Activated naive CD8-positive, alpha-beta T cell treated with anti-CD3 and anti-CD28 coated beads for 36 hours (primary cell): ENCODE results near the gene CLEC7A. TPM values are rescaled to one million over a fixed set of nuclear protein-coding genes. Genes with fewer than 3 reads are reported as not detected.

ENCODE experiments used
- DNase-seq: peaks from one replicate; pipeline ENCODE4 v3.0.0; 2021
- H3K27ac Mint-ChIP-seq: one replicate; pipeline ENCODE4 v1.8.0; 2022; ENCODE audit warnings: mild to moderate bottlenecking, moderate library complexity, mixed read lengths
- H3K27me3 Mint-ChIP-seq: one replicate; pipeline ENCODE4 v1.8.0; 2022; ENCODE audit warnings: mild to moderate bottlenecking, mixed read lengths
- H3K36me3 Mint-ChIP-seq: one replicate; pipeline ENCODE4 v1.8.0; 2021; ENCODE audit warnings: mild to moderate bottlenecking, mixed read lengths
- H3K4me1 Mint-ChIP-seq: one replicate; pipeline ENCODE4 v1.8.0; 2021; ENCODE audit warnings: mixed read lengths
- H3K4me3 Mint-ChIP-seq: one replicate; pipeline ENCODE4 v1.8.0; 2022; ENCODE audit warnings: mild to moderate bottlenecking, moderate library complexity, mixed read lengths
- H3K9me3 Mint-ChIP-seq: one replicate; pipeline ENCODE4 v1.8.0; 2022; ENCODE audit warnings: mixed read lengths
- total RNA-seq, 2 experiments: library from RNA; stranded (reverse); gene quantifications; one replicate each; pipeline ENCODE4 v1.2.3, GENCODE V29; 2021

The CLEC7A gene
- total RNA-seq, 2 experiments from 2014 or later: not detected

DNA sequence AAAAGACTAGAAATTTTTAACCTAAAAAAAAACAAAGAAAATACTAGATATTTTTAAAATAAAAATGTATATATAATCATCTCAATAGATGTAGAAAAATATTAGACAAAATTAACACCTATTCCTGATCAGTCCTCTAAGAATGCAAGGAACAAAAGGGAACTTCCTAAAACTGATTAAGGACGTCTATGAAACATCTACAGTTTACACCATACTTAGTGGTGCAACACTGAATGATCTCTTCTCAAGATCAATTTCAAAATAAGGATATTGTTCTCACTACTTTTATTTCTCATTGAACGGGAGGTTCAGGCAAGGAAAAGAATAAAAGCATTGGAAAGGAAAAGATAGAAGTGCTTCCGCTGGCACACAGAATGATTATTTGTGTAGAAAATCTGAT, 26.0 kb upstream of the CLEC7A start:
- H3K36me3 Mint-ChIP-seq: no peaks in the 10 kb centered on the region
- H3K4me1 Mint-ChIP-seq: peaks cover 8% of the 10 kb centered on the region
- no peak overlapping the region for H3K27ac Mint-ChIP-seq
- no peak overlapping the region for H3K4me3 Mint-ChIP-seq
- H3K27me3 Mint-ChIP-seq: peaks cover 9% of the 10 kb centered on the region
- no peaks in the 10 kb centered on the region for H3K9me3 Mint-ChIP-seq
- DNase-seq: no peak

DNA sequence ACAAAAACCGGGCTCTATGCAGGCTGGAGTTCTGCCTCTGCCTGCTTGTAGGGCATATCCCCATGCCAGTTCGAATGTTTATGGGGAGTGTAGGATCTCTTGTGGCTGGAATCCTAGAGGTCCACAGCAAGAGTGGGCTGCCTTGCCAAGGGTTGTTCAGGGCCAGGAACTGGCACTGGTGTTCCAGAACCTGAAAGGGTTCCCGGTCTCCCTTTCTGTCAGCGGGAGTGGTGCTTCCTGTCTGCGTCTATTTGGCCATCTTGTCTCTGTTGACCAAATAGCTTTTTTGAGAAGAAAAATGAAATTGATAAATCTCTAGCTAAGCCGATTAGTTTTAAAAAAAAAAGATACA, 24.1 kb upstream of the CLEC7A start:
- H3K4me1 Mint-ChIP-seq: peaks cover 8% of the 10 kb centered on the region
- no peaks in the 10 kb centered on the region for H3K9me3 Mint-ChIP-seq
- H3K27me3 Mint-ChIP-seq: peaks cover 9% of the 10 kb centered on the region
- no peak for DNase-seq
- no peak overlapping the region for H3K27ac Mint-ChIP-seq
- no peaks in the 10 kb centered on the region for H3K36me3 Mint-ChIP-seq
- H3K4me3 Mint-ChIP-seq: peak overlapping the region; percentile 90

DNA sequence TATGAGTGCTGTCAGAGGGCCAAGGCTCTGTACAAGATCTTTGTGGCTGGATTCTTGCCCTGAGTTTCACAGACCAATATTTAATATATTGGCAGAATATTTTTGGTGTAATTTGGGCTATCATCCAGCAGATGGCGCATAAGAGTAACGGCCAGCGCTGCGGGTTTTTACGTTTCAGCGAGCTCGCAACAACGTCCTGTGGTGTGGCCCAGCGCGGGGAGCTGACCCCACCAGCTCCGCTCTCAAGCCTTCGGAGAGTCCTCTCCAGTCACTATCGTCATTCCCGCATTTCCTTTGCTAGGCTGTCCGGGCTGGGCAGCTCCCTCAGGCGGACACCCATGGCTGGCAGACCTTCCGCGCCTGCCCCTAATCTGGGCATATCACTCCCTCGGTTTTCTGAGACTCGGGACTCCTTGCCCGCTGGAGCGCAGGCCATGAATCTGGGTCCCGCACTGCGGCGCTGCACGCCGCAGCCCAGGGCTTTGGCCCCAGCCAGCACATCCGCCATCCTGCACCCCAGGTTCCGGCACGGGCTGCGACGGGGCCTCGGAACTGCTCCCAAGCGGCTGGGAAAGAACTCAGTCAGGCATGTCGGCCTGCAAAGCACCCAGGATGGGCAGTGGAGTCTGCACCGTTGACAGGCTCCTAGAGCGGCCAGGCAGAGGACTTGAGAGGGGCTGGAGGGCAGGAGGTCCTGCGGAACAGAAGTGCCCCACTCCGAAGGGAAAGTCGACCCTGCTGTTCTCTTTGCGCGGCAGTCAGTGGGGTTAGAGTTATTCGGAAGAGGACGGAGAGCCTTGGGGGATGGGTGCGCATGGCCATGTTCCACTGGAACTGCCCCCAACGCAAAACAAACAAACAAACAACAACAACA, 23.5 kb upstream of the CLEC7A start:
- Mint-ChIP-seq H3K4me3 (peak overlapping the region; percentile 90), H3K4me1 (peaks cover 5% of the 10 kb centered on the region), H3K36me3 (no peaks in the 10 kb centered on the region), H3K9me3 (no peaks in the 10 kb centered on the region), H3K27ac (no peak overlapping the region), H3K27me3 (peaks cover 9% of the 10 kb centered on the region)
- DNase-seq: peak; percentile 54

DNA sequence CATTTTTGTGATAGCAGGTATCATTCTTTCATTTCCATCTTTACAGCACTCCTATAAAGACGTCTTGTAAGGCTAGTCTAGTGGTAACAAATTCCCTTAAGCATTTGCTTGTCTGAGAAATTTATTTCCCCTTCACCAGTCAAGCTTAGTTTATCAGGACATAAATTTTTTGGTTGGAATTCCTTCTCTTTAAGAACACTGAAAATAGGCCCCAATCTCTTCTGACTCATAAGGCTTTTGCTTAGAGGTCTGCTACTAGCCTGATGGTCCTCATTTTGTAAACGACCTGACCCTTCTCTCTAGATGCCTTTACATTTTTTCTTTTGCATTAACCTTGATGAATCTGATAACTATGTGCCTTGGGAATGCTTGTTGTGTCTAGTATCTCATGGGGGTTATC, 21.6 kb upstream of the CLEC7A start:
- Mint-ChIP-seq H3K4me1 (peaks cover 9% of the 10 kb centered on the region), H3K9me3 (peaks cover 2% of the 10 kb centered on the region), H3K27ac (no peak overlapping the region), H3K27me3 (peaks cover 9% of the 10 kb centered on the region), H3K4me3 (no peak overlapping the region), H3K36me3 (no peaks in the 10 kb centered on the region)
- DNase-seq: no peak

DNA sequence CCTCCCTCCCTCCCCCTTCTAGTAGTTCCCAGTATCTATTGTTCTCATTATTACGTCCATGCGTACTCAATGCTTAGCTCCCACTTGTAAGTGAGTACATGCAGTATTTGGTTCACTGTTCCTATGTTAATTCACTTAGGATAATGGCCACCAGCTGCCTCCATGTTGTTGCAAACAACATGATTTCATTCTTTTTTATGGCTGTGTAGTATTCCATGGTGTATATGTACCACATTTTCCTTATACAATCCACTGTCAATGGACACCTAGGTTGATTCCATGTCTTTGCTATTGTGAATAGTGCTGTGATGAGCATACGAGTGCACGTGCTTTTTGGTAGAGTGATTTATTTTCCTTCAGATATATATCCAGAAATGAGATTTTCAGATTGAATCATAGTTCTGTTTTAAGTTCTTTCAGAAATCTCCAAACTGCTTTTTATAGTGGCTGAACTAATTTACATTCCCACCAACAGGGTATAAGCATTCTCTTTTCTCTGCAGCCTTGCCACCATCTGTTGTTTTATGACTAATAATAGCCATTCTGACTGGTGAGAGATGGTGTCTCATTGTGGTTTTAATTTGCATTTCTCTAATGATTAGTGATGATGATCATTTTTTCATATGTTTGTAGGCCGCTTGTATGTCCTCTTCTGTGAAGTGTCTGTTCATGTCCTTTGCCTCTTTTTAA, 17.9 kb upstream of the CLEC7A start:
- peaks cover 4% of the 10 kb centered on the region for H3K4me1 Mint-ChIP-seq

DNA sequence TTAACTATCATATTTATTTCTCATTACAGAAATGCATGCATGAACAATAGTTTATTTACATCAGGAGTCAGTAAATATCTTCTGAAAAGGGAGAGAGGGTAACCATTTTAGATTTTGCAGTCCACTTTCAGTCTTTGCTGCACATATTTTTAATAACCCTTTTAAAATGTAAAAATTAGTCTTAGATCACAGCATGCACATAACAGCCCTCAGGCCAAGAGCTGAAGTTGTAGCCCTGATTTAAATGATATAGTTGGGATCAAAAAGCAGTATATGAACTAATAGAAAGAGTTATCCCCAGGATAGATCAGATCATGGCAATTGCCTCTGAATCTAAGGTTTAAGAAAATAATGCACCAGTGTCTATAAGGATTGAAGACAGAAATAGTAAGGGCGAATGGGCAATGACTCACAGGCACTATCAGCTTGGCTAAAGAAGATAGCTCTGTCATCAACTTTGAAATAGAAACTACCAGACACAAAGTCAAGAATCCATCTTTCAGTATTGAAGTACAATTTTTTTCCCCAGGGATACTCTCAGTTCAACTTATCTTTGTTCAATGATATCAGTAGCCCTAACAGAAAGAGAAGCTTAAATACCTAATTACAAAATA, 13.1 kb upstream of the CLEC7A start:
- Mint-ChIP-seq H3K36me3 (no peaks in the 10 kb centered on the region), H3K27me3 (peaks cover 4% of the 10 kb centered on the region), H3K9me3 (peaks cover under 1% of the 10 kb centered on the region), H3K27ac (no peak overlapping the region), H3K4me1 (peaks cover 5% of the 10 kb centered on the region), H3K4me3 (no peak overlapping the region)
- no peak for DNase-seq

More for the DNA sequence above, 17.9 kb upstream of the CLEC7A start:
- Mint-ChIP-seq H3K4me3 (no peak overlapping the region), H3K27ac (no peak overlapping the region), H3K9me3 (peaks cover 2% of the 10 kb centered on the region), H3K27me3 (no peaks in the 10 kb centered on the region), H3K36me3 (no peaks in the 10 kb centered on the region)
- DNase-seq: no peak

DNA sequence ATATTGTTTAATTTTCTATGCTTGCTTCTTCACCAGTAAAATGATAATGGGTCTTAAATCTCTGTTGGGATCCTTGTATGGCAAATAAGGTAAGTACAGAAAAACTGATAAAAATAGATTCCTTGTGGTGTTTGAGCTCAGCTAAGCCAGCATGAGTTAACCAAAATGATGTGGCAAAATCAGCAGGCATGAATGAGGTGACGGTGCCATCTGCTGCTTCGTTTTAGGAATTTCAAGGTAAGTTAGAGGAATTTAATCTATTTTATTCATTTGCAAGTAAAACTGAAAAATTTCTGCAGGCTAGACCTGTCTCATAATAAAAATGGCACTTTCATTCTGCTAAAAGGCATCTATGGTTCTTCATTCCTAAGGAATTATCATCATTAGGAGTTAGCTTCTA, 10.0 kb upstream of the CLEC7A start:
- no peak overlapping the region for H3K27ac Mint-ChIP-seq

DNA sequence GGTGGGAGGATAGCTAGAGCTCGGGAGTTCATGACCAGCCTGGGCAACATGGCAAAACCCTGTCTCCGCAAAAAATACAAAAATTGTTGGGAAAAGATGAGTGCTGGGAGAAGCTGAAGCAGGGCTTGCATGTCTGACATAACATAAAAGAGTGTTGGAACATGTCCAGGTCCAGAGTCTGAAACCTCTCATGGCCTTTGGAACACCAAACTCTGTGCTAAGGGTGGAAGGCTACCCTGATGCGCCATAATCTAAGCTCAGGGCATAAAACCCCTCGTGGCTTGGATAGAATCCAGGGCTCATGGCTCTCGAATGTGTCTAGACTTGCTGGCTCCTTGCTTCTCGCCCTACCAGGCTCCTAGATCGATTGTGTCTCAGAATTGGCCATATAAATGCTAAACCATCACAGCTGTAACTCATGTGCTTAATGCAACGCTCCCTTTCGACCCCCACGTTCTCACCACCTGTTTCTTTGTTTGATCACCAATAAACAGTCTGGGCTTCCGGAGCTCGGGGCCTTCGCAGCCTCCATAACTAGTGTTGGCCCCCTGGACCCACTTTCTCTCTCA, 6.7 kb upstream of the CLEC7A start:
- H3K4me3 Mint-ChIP-seq: no peak overlapping the region
- peaks cover 2% of the 10 kb centered on the region for H3K4me1 Mint-ChIP-seq
- H3K27ac Mint-ChIP-seq: no peak overlapping the region
- H3K9me3 Mint-ChIP-seq: no peaks in the 10 kb centered on the region
- H3K27me3 Mint-ChIP-seq: peaks cover 10% of the 10 kb centered on the region
- no peaks in the 10 kb centered on the region for H3K36me3 Mint-ChIP-seq
- no peak for DNase-seq

More for the DNA sequence above, 10.0 kb upstream of the CLEC7A start:
- Mint-ChIP-seq H3K4me3 (no peak overlapping the region), H3K36me3 (no peaks in the 10 kb centered on the region), H3K4me1 (peaks cover 2% of the 10 kb centered on the region), H3K27me3 (peaks cover 7% of the 10 kb centered on the region), H3K9me3 (no peaks in the 10 kb centered on the region)
- peak; percentile 22 for DNase-seq

DNA sequence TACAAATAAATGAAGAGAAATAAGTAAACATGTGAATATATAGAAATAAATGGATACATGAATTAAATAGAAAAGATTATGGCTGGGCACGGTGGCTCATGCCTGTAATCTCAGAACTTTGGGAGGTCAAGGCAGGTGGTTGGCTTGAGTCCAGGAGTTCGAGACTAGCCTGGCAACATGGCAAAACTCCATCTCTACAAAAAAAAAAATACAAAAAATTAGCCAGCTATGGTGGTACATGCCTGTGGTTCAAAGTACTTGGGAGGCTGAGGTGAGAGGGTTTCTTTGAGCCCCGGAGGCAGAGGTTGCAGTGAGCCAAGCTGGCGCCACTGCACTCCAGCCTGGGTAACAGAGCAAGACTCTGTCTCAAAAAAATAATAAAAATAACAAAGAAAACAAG, 5.1 kb upstream of the CLEC7A start:
- no peaks in the 10 kb centered on the region for H3K9me3 Mint-ChIP-seq
- peaks cover 18% of the 10 kb centered on the region for H3K27me3 Mint-ChIP-seq
- DNase-seq: no peak
- no peaks in the 10 kb centered on the region for H3K36me3 Mint-ChIP-seq
- H3K27ac Mint-ChIP-seq: no peak overlapping the region
- peaks cover 11% of the 10 kb centered on the region for H3K4me1 Mint-ChIP-seq
- no peak overlapping the region for H3K4me3 Mint-ChIP-seq

DNA sequence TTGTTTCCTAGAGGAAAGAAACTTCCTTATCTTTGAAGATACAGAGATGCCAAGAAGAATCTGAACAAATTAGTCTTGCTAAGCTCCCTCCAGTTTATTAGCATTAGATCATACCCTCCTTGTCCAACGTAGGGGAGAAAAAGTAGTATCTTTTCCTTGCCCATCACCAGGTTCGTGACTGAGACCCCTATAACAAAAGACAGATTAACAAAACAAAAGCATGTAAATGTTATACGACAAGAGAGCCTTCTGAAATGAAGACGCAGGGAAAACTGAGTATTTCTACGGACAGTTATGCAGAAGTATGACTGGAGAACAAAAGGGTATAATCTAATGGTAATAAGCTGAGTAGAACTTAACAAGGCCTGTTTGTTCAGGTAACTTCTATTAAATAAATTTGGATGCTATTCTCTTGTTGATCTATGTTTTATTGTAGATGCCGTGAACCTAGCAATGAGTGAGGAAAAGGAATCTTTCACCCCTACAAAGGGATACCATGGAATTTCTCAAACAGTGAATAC, 2.9 kb upstream of the CLEC7A start:
- Mint-ChIP-seq H3K27ac (no peak overlapping the region), H3K4me1 (peaks cover 17% of the 10 kb centered on the region), H3K27me3 (peaks cover 20% of the 10 kb centered on the region), H3K9me3 (no peaks in the 10 kb centered on the region), H3K36me3 (no peaks in the 10 kb centered on the region), H3K4me3 (no peak overlapping the region)
- no peak for DNase-seq

DNA sequence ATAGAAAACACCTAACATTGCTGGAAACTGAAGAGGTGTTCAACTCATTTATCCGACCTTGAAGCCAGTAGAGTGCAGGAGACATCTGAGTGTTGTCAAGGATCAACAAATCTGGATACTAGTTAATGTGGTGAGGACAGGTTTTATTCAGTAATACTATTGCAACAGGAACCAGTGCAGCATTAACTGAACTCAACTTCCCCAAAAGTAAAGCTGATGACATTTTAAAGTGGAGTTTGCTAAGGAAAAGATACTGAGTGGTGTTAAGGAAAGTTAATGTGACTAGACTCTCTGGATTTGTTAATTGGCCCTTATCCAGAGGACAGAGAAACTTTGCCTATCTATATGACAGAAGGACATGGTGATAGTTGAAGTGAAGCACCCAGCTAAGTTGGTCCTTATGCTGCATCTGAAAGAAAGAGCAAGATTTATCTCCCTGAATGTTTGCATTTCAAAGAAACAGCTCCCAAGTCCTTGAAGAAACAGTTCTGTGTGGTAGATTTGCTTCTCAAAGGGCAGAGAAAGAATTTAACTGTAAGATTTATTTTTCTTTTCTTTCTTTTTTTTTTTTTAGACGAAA, 1.2 kb upstream of the CLEC7A start:
- H3K4me3 Mint-ChIP-seq: no peak overlapping the region
- peaks cover 24% of the 10 kb centered on the region for H3K27me3 Mint-ChIP-seq
- no peaks in the 10 kb centered on the region for H3K9me3 Mint-ChIP-seq
- no peak overlapping the region for H3K27ac Mint-ChIP-seq
- H3K4me1 Mint-ChIP-seq: peaks cover 17% of the 10 kb centered on the region
- no peaks in the 10 kb centered on the region for H3K36me3 Mint-ChIP-seq
- no peak for DNase-seq

DNA sequence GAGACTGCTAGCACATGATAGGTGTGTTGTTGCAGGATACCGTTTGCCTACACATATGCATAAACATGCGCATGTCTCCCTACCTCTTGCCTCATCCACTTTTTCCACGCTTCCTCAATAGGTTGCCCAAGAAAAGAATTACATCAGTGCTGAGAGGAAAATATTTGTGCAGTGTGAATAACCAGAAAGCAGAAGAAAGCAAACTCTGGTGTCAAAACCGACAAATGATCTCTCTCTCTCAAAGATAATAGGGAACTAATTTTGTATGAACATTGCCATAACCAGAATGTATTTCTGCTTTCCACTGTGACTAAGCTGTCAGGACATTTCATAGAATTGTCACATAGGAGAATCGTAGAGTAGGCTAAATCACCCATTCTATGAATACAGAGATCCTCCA, 1.3 kb downstream of the CLEC7A start:
- no peak overlapping the region for H3K27ac Mint-ChIP-seq
- no peaks in the 10 kb centered on the region for H3K9me3 Mint-ChIP-seq
- peaks cover 17% of the 10 kb centered on the region for H3K4me1 Mint-ChIP-seq
- peaks cover 27% of the 10 kb centered on the region for H3K27me3 Mint-ChIP-seq
- no peaks in the 10 kb centered on the region for H3K36me3 Mint-ChIP-seq
- no peak overlapping the region for H3K4me3 Mint-ChIP-seq
- DNase-seq: no peak

DNA sequence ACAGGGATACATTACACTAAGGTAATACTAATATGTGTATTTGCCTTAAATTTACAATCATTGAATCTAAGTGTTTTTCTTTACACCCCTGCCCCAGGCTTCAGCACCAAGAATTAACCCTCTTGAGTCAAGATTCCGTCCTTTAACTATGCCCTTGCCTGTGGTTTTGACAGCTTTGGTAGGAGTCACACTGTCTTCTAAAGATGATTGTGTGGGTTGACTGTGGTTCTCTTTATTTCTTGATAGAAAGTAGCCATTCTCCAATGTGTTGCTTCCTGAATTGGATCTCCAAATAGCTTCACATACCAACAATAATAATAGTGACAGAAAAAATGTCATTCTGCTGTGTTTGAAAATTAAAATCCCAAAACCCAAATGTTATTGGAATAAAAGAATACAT, 3.6 kb downstream of the CLEC7A start:
- no peak for DNase-seq
- Mint-ChIP-seq H3K27ac (no peak overlapping the region), H3K9me3 (no peaks in the 10 kb centered on the region), H3K27me3 (peaks cover 23% of the 10 kb centered on the region), H3K4me1 (peaks cover 17% of the 10 kb centered on the region), H3K36me3 (no peaks in the 10 kb centered on the region), H3K4me3 (no peak overlapping the region)

DNA sequence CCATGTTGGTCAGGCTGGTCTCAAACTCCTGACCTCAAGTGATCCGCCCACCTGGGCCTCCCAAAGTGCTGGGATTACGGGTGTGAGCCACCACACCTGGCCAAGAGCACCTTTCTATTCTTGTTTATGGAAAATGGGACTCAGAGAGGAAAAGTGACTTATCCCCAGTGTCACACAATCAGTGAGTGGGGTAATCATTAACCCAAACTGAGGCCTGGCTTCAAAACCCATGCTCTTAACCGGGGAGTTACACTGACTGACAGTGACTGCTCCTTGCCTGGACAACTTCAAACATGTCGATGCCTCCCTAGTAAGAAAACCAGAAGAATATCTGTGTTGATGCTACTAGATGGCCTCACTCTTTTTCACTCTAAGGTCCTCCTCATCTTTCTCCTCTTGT, 7.3 kb downstream of the CLEC7A start:
- Mint-ChIP-seq H3K4me3 (no peak overlapping the region), H3K27me3 (peaks cover 9% of the 10 kb centered on the region), H3K36me3 (no peaks in the 10 kb centered on the region), H3K27ac (no peak overlapping the region), H3K4me1 (no peaks in the 10 kb centered on the region), H3K9me3 (no peaks in the 10 kb centered on the region)
- no peak for DNase-seq

DNA sequence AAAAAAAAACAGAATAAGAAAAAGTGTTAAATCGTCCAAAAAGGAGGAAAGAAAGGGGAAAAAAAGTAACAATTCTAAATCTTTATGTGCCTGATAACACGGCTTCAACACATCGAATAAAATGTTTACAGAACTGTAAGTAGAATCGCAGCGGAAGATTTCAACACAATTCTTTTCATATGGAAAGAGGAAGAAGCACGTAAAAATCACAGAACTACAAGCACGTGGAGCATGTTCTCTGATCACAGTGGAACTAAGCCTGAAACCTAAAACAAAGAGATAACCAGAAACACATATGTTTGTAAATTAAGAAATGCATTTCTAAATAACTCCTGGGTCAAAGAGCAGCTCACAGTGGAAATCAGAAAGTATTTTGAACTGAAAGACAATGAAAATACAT, 8.7 kb downstream of the CLEC7A start:
- DNase-seq: no peak
- Mint-ChIP-seq H3K27ac (no peak overlapping the region), H3K4me1 (no peaks in the 10 kb centered on the region), H3K9me3 (no peaks in the 10 kb centered on the region), H3K27me3 (peaks cover 4% of the 10 kb centered on the region), H3K36me3 (no peaks in the 10 kb centered on the region), H3K4me3 (no peak overlapping the region)
